Liver (tissue), 3 donors: ENCODE measurements around the gene RPL38.

ENCODE experiments used
- ATF3 ChIP-seq: IDR thresholded peaks from 2 replicates; pipeline ENCODE4 v1.6.1; 2016; ENCODE audit warnings: antibody characterized with exemption
- CTCF ChIP-seq: fragments of 150-350 bp; IDR thresholded peaks from 2 replicates; pipeline ENCODE4 v1.5.1; 2017; ENCODE audit warnings: improper control_type of control experiment, low read depth, low read length; ENCODE audit not compliant: missing input control
- RXRA ChIP-seq, 2 donors: IDR thresholded peaks; 2 replicates each; pipeline ENCODE4 v1.6.1; 2017 to 2018; ENCODE audit warnings: antibody characterized with exemption in 2 of 2, mild to moderate bottlenecking in 1 of 2
- donor health status: healthy.
- donor health status: healthy.

GRCh38 chr17:74241431-74241830, 38.0 kb downstream of the RPL38 start:
- TF ChIP-seq ATF3 (no peak), RXRA (IDR thresholded peaks at IDR 0.05) (no peak), CTCF (no peak)
